ENCODE measurements around the gene PHYHIPL. TPM values are rescaled to one million over a fixed set of nuclear protein-coding genes. Genes with fewer than 3 reads are reported as not detected.

Gene PHYHIPL
- total RNA-seq, 1 donor from 2014 or later = 0.19 TPM

GRCh38 chr10:59242991-59243390 lies 66.5 kb downstream of the PHYHIPL start:
- no peak for DNase-seq (ENCODE audit: low spot score)
- intact Hi-C loops (cut with DNase I) = loop anchor here (2.0 to 10.0 kb wide), 3 partner anchors 62 to 222 kb away; partner anchors contain the start of gene FAM13C

- DNase-seq (ENCODE audit: low spot score) = no peak
- intact Hi-C loops (cut with DNase I) = loop anchor here (2.0 to 10.0 kb wide), 3 partner anchors 61 to 221 kb away; partner anchors contain the start of gene FAM13C
These were observed 67.3 kb downstream of the PHYHIPL start for GRCh38 chr10:59243611-59244195.

GRCh38 chr10:59244871-59245270 lies 68.4 kb downstream of the PHYHIPL start:
- intact Hi-C loops (cut with DNase I) = loop anchor here (10.0 kb wide), 2 partner anchors 60 to 120 kb away; partner anchors contain the start of gene FAM13C
- no peak for DNase-seq (ENCODE audit: low spot score)

GRCh38 chr10:59245686-59246085 lies 69.2 kb downstream of the PHYHIPL start:
- intact Hi-C loops (cut with DNase I) = loop anchor here (10.0 kb wide), 2 partner anchors 59 to 119 kb away; partner anchors contain the start of gene FAM13C
- no peak for DNase-seq (ENCODE audit: low spot score)

- intact Hi-C loops (cut with DNase I) = no loop called here
- no peak for DNase-seq (ENCODE audit: low spot score)
These were observed 76.0 kb downstream of the PHYHIPL start for GRCh38 chr10:59252491-59252890.

GRCh38 chr10:59255463-59255862 lies 79.0 kb downstream of the PHYHIPL start:
- DNase-seq (ENCODE audit: low spot score) = no peak
- intact Hi-C loops (cut with DNase I) = no loop called here

- no peak for DNase-seq (ENCODE audit: low spot score)
- intact Hi-C loops (cut with DNase I) = no loop called here
These were observed 80.8 kb downstream of the PHYHIPL start for GRCh38 chr10:59257224-59257623.

GRCh38 chr10:59258890-59259289 lies 82.4 kb downstream of the PHYHIPL start:
- DNase-seq (ENCODE audit: low spot score) = no peak
- intact Hi-C loops (cut with DNase I) = no loop called here

GRCh38 chr10:59265141-59265540 lies 88.7 kb downstream of the PHYHIPL start:
- intact Hi-C loops (cut with DNase I) = no loop called here
- no peak for DNase-seq (ENCODE audit: low spot score)

GRCh38 chr10:59266321-59266720 lies 89.9 kb downstream of the PHYHIPL start:
- intact Hi-C loops (cut with DNase I) = no loop called here

GRCh38 chr10:59268460-59268859 lies 92.0 kb downstream of the PHYHIPL start:
- intact Hi-C loops (cut with DNase I) = no loop called here
- no peak for DNase-seq (ENCODE audit: low spot score)

More at GRCh38 chr10:59266321-59266720, 89.9 kb downstream of the PHYHIPL start:
- DNase-seq (ENCODE audit: low spot score) = no peak

GRCh38 chr10:59269651-59270050 lies 93.2 kb downstream of the PHYHIPL start:
- no peak for DNase-seq (ENCODE audit: low spot score)
- intact Hi-C loops (cut with DNase I) = no loop called here

- intact Hi-C loops (cut with DNase I) = no loop called here
- no peak for DNase-seq (ENCODE audit: low spot score)
These were observed 94.0 kb downstream of the PHYHIPL start for GRCh38 chr10:59270492-59270891.

- no peak for DNase-seq (ENCODE audit: low spot score)
- intact Hi-C loops (cut with DNase I) = no loop called here
These were observed 94.7 kb downstream of the PHYHIPL start for GRCh38 chr10:59271160-59271559.

GRCh38 chr10:59272061-59272460 lies 95.6 kb downstream of the PHYHIPL start:
- DNase-seq (ENCODE audit: low spot score) = no peak
- intact Hi-C loops (cut with DNase I) = no loop called here

GRCh38 chr10:59273445-59273844 lies 97.0 kb downstream of the PHYHIPL start:
- intact Hi-C loops (cut with DNase I) = no loop called here

GRCh38 chr10:59276133-59276532 lies 99.7 kb downstream of the PHYHIPL start:
- no peak for DNase-seq (ENCODE audit: low spot score)
- intact Hi-C loops (cut with DNase I) = no loop called here

More at GRCh38 chr10:59273445-59273844, 97.0 kb downstream of the PHYHIPL start:
- no peak for DNase-seq (ENCODE audit: low spot score)

GRCh38 chr10:59276919-59277318 lies 100.5 kb downstream of the PHYHIPL start:
- intact Hi-C loops (cut with DNase I) = no loop called here
- no peak for DNase-seq (ENCODE audit: low spot score)

GRCh38 chr10:59279476-59279875 lies 103.0 kb downstream of the PHYHIPL start:
- intact Hi-C loops (cut with DNase I) = no loop called here

GRCh38 chr10:59279991-59280505 lies 103.6 kb downstream of the PHYHIPL start:
- intact Hi-C loops (cut with DNase I) = no loop called here
- DNase-seq (ENCODE audit: low spot score) = no peak

More at GRCh38 chr10:59279476-59279875, 103.0 kb downstream of the PHYHIPL start:
- DNase-seq (ENCODE audit: low spot score) = no peak

- intact Hi-C loops (cut with DNase I) = no loop called here
- DNase-seq (ENCODE audit: low spot score) = no peak
These were observed 105.4 kb downstream of the PHYHIPL start for GRCh38 chr10:59281861-59282260.
